Hepatocyte (in vitro differentiated cells): ENCODE results near the gene CYP11A1. TPM values are rescaled to one million over a fixed set of nuclear protein-coding genes. Genes with fewer than 3 reads are reported as not detected.

Experiments used
- DNase-seq: peaks from one replicate; pipeline ENCODE4 v3.0.0-alpha.2; 2016; ENCODE audit warnings: low spot score
- H2AFZ ChIP-seq: fragments of 200-600 bp; sonication (generic); 2 replicates; pipeline ENCODE4 v1.6.0; 2016; ENCODE audit warnings: antibody characterized with exemption, mild to moderate bottlenecking
- H3K27ac ChIP-seq: fragments of 200-600 bp; sonication (generic); 2 replicates; pipeline ENCODE4 v1.5.1; 2016; ENCODE audit warnings: mild to moderate bottlenecking
- H3K27me3 ChIP-seq: fragments of 200-600 bp; sonication (generic); 2 replicates; pipeline ENCODE4 v1.6.1; 2016
- H3K36me3 ChIP-seq: fragments of 200-600 bp; sonication (generic); replicated peaks from 2 replicates; pipeline ENCODE4 v1.5.1; 2016; ENCODE audit warnings: low read depth; ENCODE audit not compliant: insufficient read depth
- H3K4me1 ChIP-seq: fragments of 200-600 bp; sonication (generic); 2 replicates; pipeline ENCODE4 v1.5.1; 2016; ENCODE audit warnings: mild to moderate bottlenecking, moderate library complexity; ENCODE audit not compliant: insufficient read depth
- H3K4me2 ChIP-seq: fragments of 200-600 bp; sonication (generic); 2 replicates; pipeline ENCODE4 v1.6.0; 2016
- H3K4me3 ChIP-seq: fragments of 200-600 bp; sonication (generic); 2 replicates; pipeline ENCODE4 v1.5.1; 2016; ENCODE audit warnings: mild to moderate bottlenecking
- H3K79me2 ChIP-seq: fragments of 200-600 bp; sonication (generic); 2 replicates; pipeline ENCODE4 v1.6.0; 2017; ENCODE audit warnings: mild to moderate bottlenecking
- H3K9me2 ChIP-seq: fragments of 200-600 bp; sonication (generic); replicated peaks from 2 replicates; pipeline ENCODE4 v1.6.0; 2017; ENCODE audit warnings: mild to moderate bottlenecking; ENCODE audit not compliant: insufficient read depth
- H3K9me3 ChIP-seq: fragments of 200-600 bp; sonication (generic); 2 replicates; pipeline ENCODE4 v1.5.1; 2016; ENCODE audit warnings: low read depth, mild to moderate bottlenecking
- H4K20me1 ChIP-seq: fragments of 200-600 bp; sonication (generic); 2 replicates; pipeline ENCODE4 v1.6.0; 2016; ENCODE audit warnings: mild to moderate bottlenecking; ENCODE audit not compliant: insufficient read depth, poor library complexity, severe bottlenecking
- CTCF ChIP-seq: fragments of 200-600 bp; sonication (generic); IDR thresholded peaks from 2 replicates; pipeline ENCODE4 v1.5.1; 2016; ENCODE audit warnings: antibody characterized with exemption, mild to moderate bottlenecking; ENCODE audit not compliant: poor library complexity
- EZH2 ChIP-seq: fragments of 200-600 bp; sonication (generic); IDR thresholded peaks from 2 replicates; pipeline ENCODE4 v1.6.1; 2016; ENCODE audit warnings: antibody characterized with exemption, mild to moderate bottlenecking, borderline replicate concordance
- EZH2phosphoT487 ChIP-seq: fragments of 200-600 bp; sonication (generic); IDR thresholded peaks from one replicate; pipeline ENCODE4 v1.6.1; 2018; ENCODE audit warnings: antibody characterized with exemption, mild to moderate bottlenecking, low read depth, moderate library complexity; ENCODE audit not compliant: unreplicated experiment, severe bottlenecking
- WGBS: methylation state at CpG from one replicate; pipeline ENCODE4 v1.1.6; 2016; ENCODE audit warnings: low lambda C conversion rate; ENCODE audit errors: missing lambda C conversion rate; 5-methylcytosine and 5-hydroxymethylcytosine counted together
- polyA plus RNA-seq: library from polyadenylated mRNA; unstranded; fragments of >200 nt; fragmentation: Nextera tagmentation; extraction: Ambion mirVana; gene quantifications from 2 replicates; pipeline ENCODE4 v1.2.1, GENCODE V29; 2016
- total RNA-seq: library from RNA; depleted of rRNA; stranded (reverse); fragments of >200 nt; gene quantifications from 2 replicates; pipeline ENCODE4 v1.2.3, GENCODE V29; 2014

The CYP11A1 gene
- total and polyA plus RNA-seq, 2 experiments from 2014 or later = 0.80 to 2.6 TPM

- Histone ChIP-seq H3K9me3 (no peaks in the 10 kb centered on the region), H3K4me2 (no peak overlapping the region), H3K27ac (no peak overlapping the region), H3K27me3 (no peaks in the 10 kb centered on the region), H3K9me2 (no peaks in the 10 kb centered on the region), H3K36me3 (no peaks in the 10 kb centered on the region), H3K79me2 (no peaks in the 10 kb centered on the region), H3K4me3 (no peak overlapping the region), H4K20me1 (no peaks in the 10 kb centered on the region), H3K4me1 (no peaks in the 10 kb centered on the region), H2AFZ (no peak overlapping the region)
- TF ChIP-seq EZH2 (no peak), CTCF (no peak)
- WGBS = 96% methylated on average over 7 of the region's 7 CpGs
- DNase-seq = no peak
Observed at GRCh38 chr15:74408815-74409214, 41.4 kb upstream of the CYP11A1 start.

- Histone ChIP-seq H3K27me3 (no peaks in the 10 kb centered on the region), H3K36me3 (no peaks in the 10 kb centered on the region), H3K27ac (no peak overlapping the region), H2AFZ (no peak overlapping the region), H4K20me1 (no peaks in the 10 kb centered on the region), H3K9me3 (no peaks in the 10 kb centered on the region), H3K79me2 (no peaks in the 10 kb centered on the region), H3K9me2 (no peaks in the 10 kb centered on the region), H3K4me1 (no peaks in the 10 kb centered on the region), H3K4me2 (no peak overlapping the region), H3K4me3 (no peak overlapping the region)
- DNase-seq = no peak
- TF ChIP-seq EZH2 (no peak), CTCF (no peak), EZH2phosphoT487 (no peak)
- WGBS = 89% methylated on average over 2 of the region's 2 CpGs
Observed at GRCh38 chr15:74408385-74408784, 40.9 kb upstream of the CYP11A1 start.

DNA sequence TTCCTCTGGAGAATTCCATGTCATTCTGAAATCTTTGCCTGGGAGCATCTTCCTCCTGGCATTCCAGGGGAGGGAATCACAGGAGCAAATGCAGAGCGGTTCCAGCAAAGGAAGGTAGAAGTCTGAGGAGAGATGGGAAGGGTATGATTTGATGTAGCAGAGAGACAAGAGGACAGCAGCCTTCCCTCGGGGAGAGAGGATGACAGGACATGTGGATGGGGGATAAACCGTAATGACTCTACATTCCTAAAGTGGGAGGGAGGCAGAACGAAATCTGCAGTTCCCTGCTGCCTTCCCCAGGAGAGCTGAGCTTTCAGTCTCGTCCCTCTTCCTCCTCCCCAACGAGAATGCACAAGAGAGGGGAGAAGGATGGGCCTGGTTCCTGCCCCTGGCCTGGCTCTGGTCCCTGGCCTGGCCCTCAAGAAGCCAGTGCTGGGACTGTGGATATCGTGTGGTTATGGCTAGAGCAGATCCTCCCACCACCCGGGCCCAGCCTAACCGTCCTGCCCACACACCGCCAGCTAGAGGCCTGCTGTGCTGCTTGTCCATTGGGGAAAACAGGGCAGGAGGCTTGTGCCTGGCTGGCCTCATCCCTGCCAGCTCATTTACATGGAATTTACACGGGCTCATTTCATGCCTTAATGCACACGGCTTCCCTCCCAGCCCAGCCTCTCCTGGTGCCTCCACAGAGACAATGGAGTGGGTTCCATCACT is 39.7 kb upstream of the CYP11A1 start:
- Histone ChIP-seq H3K9me2 (no peaks in the 10 kb centered on the region), H2AFZ (no peak overlapping the region), H3K27ac (peak overlapping the region; percentile 55), H4K20me1 (no peaks in the 10 kb centered on the region), H3K4me1 (no peaks in the 10 kb centered on the region), H3K4me3 (no peak overlapping the region), H3K79me2 (no peaks in the 10 kb centered on the region), H3K36me3 (no peaks in the 10 kb centered on the region), H3K4me2 (no peak overlapping the region), H3K9me3 (no peaks in the 10 kb centered on the region), H3K27me3 (no peaks in the 10 kb centered on the region)
- peak; percentile 60 for DNase-seq
- TF ChIP-seq EZH2phosphoT487 (no peak), EZH2 (no peak), CTCF (no peak)
- WGBS = 44% methylated on average over 12 of the region's 12 CpGs

DNA sequence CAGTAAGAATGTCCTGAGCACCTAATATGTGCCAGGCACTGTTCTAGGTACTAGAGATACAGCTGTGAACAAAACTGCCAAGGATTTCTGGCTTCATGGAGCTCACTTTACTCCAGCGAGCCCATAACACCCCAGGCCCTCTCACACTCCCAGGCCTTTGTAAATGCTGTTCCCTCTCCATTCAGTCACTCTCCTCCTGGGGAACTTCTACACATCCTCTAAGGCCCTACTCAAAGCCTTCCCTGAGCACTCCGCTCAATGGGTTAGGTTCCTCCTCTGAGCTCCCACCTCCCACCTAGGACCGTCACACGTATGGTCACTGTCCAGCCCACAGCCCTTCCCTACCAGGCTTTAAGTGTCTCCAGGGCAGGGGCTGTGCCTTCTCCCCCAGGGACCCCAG is 39.1 kb upstream of the CYP11A1 start:
- Histone ChIP-seq H3K79me2 (no peaks in the 10 kb centered on the region), H2AFZ (no peak overlapping the region), H3K27ac (no peak overlapping the region), H3K9me2 (no peaks in the 10 kb centered on the region), H3K9me3 (no peaks in the 10 kb centered on the region), H3K4me2 (no peak overlapping the region), H4K20me1 (no peaks in the 10 kb centered on the region), H3K4me3 (no peak overlapping the region), H3K36me3 (no peaks in the 10 kb centered on the region), H3K4me1 (no peaks in the 10 kb centered on the region), H3K27me3 (no peaks in the 10 kb centered on the region)
- no peak for TF ChIP-seq CTCF
- TF ChIP-seq EZH2 = no peak
- no peak for TF ChIP-seq EZH2phosphoT487
- DNase-seq = no peak
- 88% methylated on average over 4 of the region's 4 CpGs for WGBS
